ENCODE measurements around the gene PDGFC. TPM values are rescaled to one million over a fixed set of nuclear protein-coding genes. Genes with fewer than 3 reads are reported as not detected.

Gene PDGFC
- total and polyA plus RNA-seq, 5 experiments from 2014 or later, result not detected

DNA sequence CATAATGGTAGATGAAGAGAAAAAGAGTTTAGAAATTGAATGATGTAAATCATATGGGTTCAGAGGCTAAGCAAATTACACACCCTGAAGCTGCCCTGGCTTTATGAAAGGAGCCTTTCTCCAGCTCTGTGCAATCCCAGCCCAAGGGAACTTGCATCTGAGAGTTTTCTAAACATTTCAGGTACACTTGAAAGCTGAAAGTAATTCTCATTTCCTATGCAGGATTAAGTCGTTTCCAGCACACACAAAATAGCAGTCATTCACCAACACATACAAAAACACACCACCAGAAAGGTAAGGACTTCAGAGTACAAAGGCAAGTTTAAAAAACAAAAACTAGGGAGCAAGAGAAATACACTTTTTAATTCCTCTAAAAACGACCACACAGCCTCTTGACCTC is 1.7 kb downstream of the PDGFC start:
- Mint-ChIP-seq H3K27ac (no peak overlapping the region), H3K9me3 (peaks cover 10 to 30% (median 17%) of the 10 kb centered on the region in 9 donors), H3K27me3 (peaks cover 43 to 84% (median 51%) of the 10 kb centered on the region in 5 donors), H3K4me3 (peak overlapping the region in 8 of 10 donors; percentile 1 to 76 (median 56)), H3K4me1 (peaks cover 3 to 21% (median 15%) of the 10 kb centered on the region in 4 donors), H3K36me3 (peaks cover 0 to 18% (median 0%) of the 10 kb centered on the region in 3 donors)
- ATAC-seq (no peak), DNase-seq (no peak)
- POLR2A ChIA-PET, result no interaction called here

GRCh38 chr4:156969101-156969500 is 2.5 kb downstream of the PDGFC start:
- peaks cover 3 to 21% (median 15%) of the 10 kb centered on the region in 4 donors for H3K4me1 Mint-ChIP-seq
- no peak for DNase-seq
- H3K36me3 Mint-ChIP-seq, result peaks cover 0 to 18% (median 0%) of the 10 kb centered on the region in 3 donors
- POLR2A ChIA-PET, result no interaction called here
- no peak for ATAC-seq
- H3K27ac Mint-ChIP-seq, result no peak overlapping the region
- peaks cover 42 to 76% (median 51%) of the 10 kb centered on the region in 5 donors for H3K27me3 Mint-ChIP-seq
- no peak overlapping the region for H3K4me3 Mint-ChIP-seq
- H3K9me3 Mint-ChIP-seq, result peaks cover 10 to 30% (median 17%) of the 10 kb centered on the region in 9 donors

- POLR2A ChIA-PET, result no interaction called here
- peak overlapping the region in 1 of 10 donors; percentile 2 for H3K4me3 Mint-ChIP-seq
- no peak for ATAC-seq
- peaks cover 0 to 18% (median 0%) of the 10 kb centered on the region in 3 donors for H3K36me3 Mint-ChIP-seq
- H3K4me1 Mint-ChIP-seq, result peaks cover 3 to 21% (median 15%) of the 10 kb centered on the region in 4 donors
- H3K27me3 Mint-ChIP-seq, result peaks cover 38 to 71% (median 45%) of the 10 kb centered on the region in 5 donors
- no peak overlapping the region for H3K27ac Mint-ChIP-seq
- DNase-seq, result no peak
- H3K9me3 Mint-ChIP-seq, result peaks cover 10 to 25% (median 17%) of the 10 kb centered on the region in 9 donors
These were observed 3.1 kb downstream of the PDGFC start for GRCh38 chr4:156968479-156968984.

- POLR2A ChIA-PET, result no interaction called here
- Mint-ChIP-seq H3K4me1 (peaks cover 2 to 15% (median 13%) of the 10 kb centered on the region in 4 donors), H3K36me3 (peaks cover 0 to 18% (median 0%) of the 10 kb centered on the region in 3 donors), H3K4me3 (no peak overlapping the region), H3K27ac (no peak overlapping the region), H3K9me3 (peaks cover 10 to 25% (median 17%) of the 10 kb centered on the region in 9 donors), H3K27me3 (peaks cover 30 to 65% (median 40%) of the 10 kb centered on the region in 5 donors)
- ATAC-seq, result no peak
- DNase-seq, result no peak
These were observed 4.8 kb downstream of the PDGFC start for GRCh38 chr4:156966836-156967235.

GRCh38 chr4:156963419-156963818 is 8.2 kb downstream of the PDGFC start:
- H3K36me3 Mint-ChIP-seq, result peaks cover 0 to 18% (median 0%) of the 10 kb centered on the region in 3 donors
- ATAC-seq, result no peak
- POLR2A ChIA-PET, result no interaction called here
- H3K27ac Mint-ChIP-seq, result no peak overlapping the region
- peaks cover 7 to 40% (median 19%) of the 10 kb centered on the region in 5 donors for H3K27me3 Mint-ChIP-seq
- H3K4me1 Mint-ChIP-seq, result peaks cover 0 to 2% (median 0%) of the 10 kb centered on the region in 4 donors
- H3K9me3 Mint-ChIP-seq, result peaks cover 4 to 18% (median 9%) of the 10 kb centered on the region in 9 donors
- DNase-seq, result no peak
- H3K4me3 Mint-ChIP-seq, result no peak overlapping the region

DNA sequence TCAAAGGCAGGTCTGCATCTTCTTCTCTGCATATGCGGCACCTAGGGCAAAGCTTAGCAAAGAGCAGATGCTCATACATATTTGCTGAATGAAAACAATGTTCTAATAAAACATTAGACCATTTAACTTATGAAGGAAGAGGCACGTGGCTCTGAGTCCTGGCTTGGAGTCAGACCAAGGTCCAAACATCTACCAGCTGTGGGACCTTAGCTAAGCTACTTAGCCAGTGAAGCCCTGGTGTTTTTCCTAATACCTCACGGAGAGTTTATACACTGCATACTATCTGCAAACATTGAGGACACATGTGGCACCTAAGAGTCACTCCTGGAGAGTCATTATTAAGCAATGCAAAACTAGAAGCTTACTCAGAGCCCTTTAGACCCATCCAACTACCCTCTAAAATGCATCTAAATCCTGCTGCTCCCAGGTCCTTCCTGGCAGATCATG is 9.0 kb downstream of the PDGFC start:
- Mint-ChIP-seq H3K4me3 (no peak overlapping the region), H3K36me3 (peaks cover 0 to 11% (median 0%) of the 10 kb centered on the region in 3 donors), H3K9me3 (peaks cover 0 to 13% (median 8%) of the 10 kb centered on the region in 9 donors), H3K4me1 (peaks cover 0 to 2% (median 0%) of the 10 kb centered on the region in 4 donors), H3K27me3 (peaks cover under 1 to 32% (median 14%) of the 10 kb centered on the region in 5 donors), H3K27ac (no peak overlapping the region)
- ATAC-seq, result no peak
- DNase-seq, result no peak
- POLR2A ChIA-PET, result no interaction called here

DNA sequence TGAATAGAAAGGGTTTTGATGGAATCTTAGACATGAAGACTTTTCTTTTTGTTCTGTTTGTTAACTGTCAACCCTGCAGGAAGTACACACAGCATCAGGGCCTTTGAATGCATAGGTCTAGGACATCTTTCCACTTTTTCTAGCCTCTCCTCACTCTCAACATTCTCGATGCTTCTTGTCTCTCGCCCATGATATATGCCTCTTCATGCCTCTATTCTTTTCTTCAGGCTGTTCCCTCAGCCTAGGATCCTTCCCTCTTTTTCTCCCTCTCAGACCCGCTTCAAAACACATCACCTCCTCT is 9.6 kb downstream of the PDGFC start:
- peaks cover 0 to 26% (median 9%) of the 10 kb centered on the region in 5 donors for H3K27me3 Mint-ChIP-seq
- DNase-seq (no peak), ATAC-seq (no peak)
- no peak overlapping the region for H3K4me3 Mint-ChIP-seq
- H3K9me3 Mint-ChIP-seq, result peaks cover 0 to 8% (median 5%) of the 10 kb centered on the region in 9 donors
- POLR2A ChIA-PET, result no interaction called here
- no peaks in the 10 kb centered on the region for H3K4me1 Mint-ChIP-seq
- H3K36me3 Mint-ChIP-seq, result peaks cover 0 to 5% (median 0%) of the 10 kb centered on the region in 3 donors
- H3K27ac Mint-ChIP-seq, result no peak overlapping the region

DNA sequence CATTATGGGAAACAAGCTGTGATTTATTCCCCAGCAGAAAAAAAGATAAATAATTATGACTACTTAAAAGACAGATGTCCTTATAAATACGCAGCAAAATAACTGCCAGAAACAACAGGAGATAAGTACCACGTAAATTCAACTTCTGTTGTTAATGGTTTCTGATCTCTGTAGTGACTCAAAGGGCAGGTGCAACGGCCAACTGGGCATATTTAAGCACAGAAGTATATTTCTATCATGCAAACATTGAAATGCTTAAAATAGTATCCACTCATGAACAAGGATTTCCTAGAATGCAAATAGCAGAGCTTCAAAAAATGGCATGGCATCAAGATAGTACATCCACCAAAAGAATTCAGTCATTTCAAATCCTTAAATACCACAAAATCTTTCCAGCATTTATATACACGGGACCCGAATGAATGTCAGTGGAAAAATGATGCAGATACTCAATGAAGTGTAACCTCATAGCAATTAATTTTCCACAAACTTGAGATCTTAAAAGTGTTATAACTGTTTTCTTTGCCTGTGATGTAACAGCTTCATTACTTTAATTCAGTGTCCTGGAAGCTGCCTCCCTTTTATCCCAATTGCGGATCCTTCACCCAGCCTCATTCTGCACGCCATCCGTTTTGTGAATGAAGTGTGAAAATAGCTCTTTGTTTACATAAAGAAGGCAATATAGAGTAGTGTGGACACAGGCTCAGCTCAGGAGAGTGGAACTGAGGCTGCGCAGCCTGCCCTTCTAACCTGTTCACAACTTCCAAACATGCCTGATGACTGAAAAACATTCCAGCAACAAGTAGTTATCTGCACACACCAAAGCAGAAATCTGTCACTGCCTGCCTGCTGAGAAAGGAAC is 10.2 kb downstream of the PDGFC start:
- POLR2A ChIA-PET, result no interaction called here
- no peak for ATAC-seq

GRCh38 chr4:156959298-156959702 is 12.3 kb downstream of the PDGFC start:
- Mint-ChIP-seq H3K27me3 (peaks cover 1 to 9% (median 5%) of the 10 kb centered on the region in 5 donors), H3K27ac (no peak overlapping the region), H3K9me3 (peaks cover 0 to 8% (median 0%) of the 10 kb centered on the region in 9 donors), H3K4me1 (no peaks in the 10 kb centered on the region), H3K36me3 (no peaks in the 10 kb centered on the region), H3K4me3 (no peak overlapping the region)
- ATAC-seq, result no peak
- POLR2A ChIA-PET, result no interaction called here
- no peak for DNase-seq

More for the DNA sequence above, 10.2 kb downstream of the PDGFC start:
- no peak overlapping the region for H3K27ac Mint-ChIP-seq
- peaks cover 0 to 7% (median 2%) of the 10 kb centered on the region in 9 donors for H3K9me3 Mint-ChIP-seq
- no peak overlapping the region for H3K4me3 Mint-ChIP-seq
- H3K27me3 Mint-ChIP-seq, result peaks cover 0 to 20% (median 5%) of the 10 kb centered on the region in 5 donors
- DNase-seq, result no peak
- no peaks in the 10 kb centered on the region for H3K36me3 Mint-ChIP-seq
- no peaks in the 10 kb centered on the region for H3K4me1 Mint-ChIP-seq

- H3K4me1 Mint-ChIP-seq, result peaks cover 0 to 3% (median 0%) of the 10 kb centered on the region in 4 donors
- ATAC-seq, result no peak
- POLR2A ChIA-PET, result no interaction called here
- no peak overlapping the region for H3K27ac Mint-ChIP-seq
- H3K36me3 Mint-ChIP-seq, result no peaks in the 10 kb centered on the region
- H3K27me3 Mint-ChIP-seq, result peaks cover 1 to 9% (median 5%) of the 10 kb centered on the region in 5 donors
- no peak for DNase-seq
- peaks cover 0 to 8% (median 0%) of the 10 kb centered on the region in 9 donors for H3K9me3 Mint-ChIP-seq
- no peak overlapping the region for H3K4me3 Mint-ChIP-seq
These were observed 13.1 kb downstream of the PDGFC start for GRCh38 chr4:156958276-156959074.

DNA sequence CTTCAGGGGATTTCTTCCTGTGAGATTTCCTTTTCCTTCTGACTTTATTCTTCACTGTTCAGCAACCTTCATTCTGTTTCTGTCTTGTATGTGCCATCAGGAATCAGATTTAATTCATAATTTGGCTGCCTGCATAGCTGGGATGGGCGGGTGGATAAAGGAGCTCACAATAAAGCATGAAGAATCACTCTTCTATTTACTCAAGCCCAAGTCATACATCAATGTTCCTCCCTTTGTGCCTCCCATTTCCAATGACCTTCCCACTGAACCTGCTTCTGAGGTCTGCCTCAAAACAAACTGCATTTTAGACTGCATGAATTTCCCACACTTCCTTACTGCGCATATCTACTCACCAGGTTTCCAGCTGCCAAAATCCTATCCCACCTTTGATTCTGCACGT is 14.0 kb downstream of the PDGFC start:
- H3K4me3 Mint-ChIP-seq, result no peak overlapping the region
- H3K27me3 Mint-ChIP-seq, result peaks cover 0 to 8% (median 5%) of the 10 kb centered on the region in 5 donors
- DNase-seq (no peak), ATAC-seq (no peak)
- H3K36me3 Mint-ChIP-seq, result no peaks in the 10 kb centered on the region
- H3K9me3 Mint-ChIP-seq, result peaks cover 0 to 8% (median 0%) of the 10 kb centered on the region in 9 donors
- no peak overlapping the region for H3K27ac Mint-ChIP-seq
- POLR2A ChIA-PET, result no interaction called here
- peaks cover 0 to 3% (median 0%) of the 10 kb centered on the region in 4 donors for H3K4me1 Mint-ChIP-seq

- DNase-seq, result no peak
- no peak overlapping the region for H3K4me3 Mint-ChIP-seq
- peaks cover 0 to 8% (median 0%) of the 10 kb centered on the region in 9 donors for H3K9me3 Mint-ChIP-seq
- no peak for ATAC-seq
- POLR2A ChIA-PET, result no interaction called here
- H3K27ac Mint-ChIP-seq, result no peak overlapping the region
- peaks cover 0 to 2% (median 1%) of the 10 kb centered on the region in 5 donors for H3K27me3 Mint-ChIP-seq
- no peaks in the 10 kb centered on the region for H3K36me3 Mint-ChIP-seq
- peaks cover 0 to 3% (median 0%) of the 10 kb centered on the region in 4 donors for H3K4me1 Mint-ChIP-seq
These were observed 14.7 kb downstream of the PDGFC start for GRCh38 chr4:156956826-156957368.
